Stomach smooth muscle (tissue), 2 donors: ENCODE results near the gene TMEM30B.

Experiments
- H3K27ac ChIP-seq: one replicate; pipeline ENCODE4 v1.7.0; 2013; ENCODE audit warnings: mild to moderate bottlenecking, low read length, inconsistent platforms
- H3K27me3 ChIP-seq, 2 donors: one replicate each; pipeline ENCODE4 v1.7.0; 2013; ENCODE audit warnings: low read length in 2 of 2; ENCODE audit not compliant: insufficient read depth in 2 of 2, control insufficient read depth in 1 of 2
- H3K36me3 ChIP-seq, 2 donors: one replicate each; pipeline ENCODE4 v1.7.0; 2013; ENCODE audit warnings: low read length in 2 of 2; ENCODE audit not compliant: control insufficient read depth in 2 of 2, insufficient read depth in 2 of 2
- H3K4me1 ChIP-seq: one replicate; pipeline ENCODE4 v1.7.0; 2013; ENCODE audit warnings: low read length; ENCODE audit not compliant: control insufficient read depth, insufficient read depth
- H3K4me3 ChIP-seq, 2 donors: one replicate each; pipeline ENCODE4 v1.7.0; 2013; ENCODE audit warnings: low read length in 2 of 2
- H3K9ac ChIP-seq, 2 donors: one replicate each; pipeline ENCODE4 v1.7.0; 2013; ENCODE audit warnings: low read length in 2 of 2, mild to moderate bottlenecking in 1 of 2
- H3K9me3 ChIP-seq, 2 donors: one replicate each; pipeline ENCODE4 v1.7.0; 2013; ENCODE audit warnings: low read length in 2 of 2; ENCODE audit not compliant: control insufficient read depth in 2 of 2
- donor health status: healthy.
- donor health status: Pancreatic carcinoma.

TMEM30B gene

DNA sequence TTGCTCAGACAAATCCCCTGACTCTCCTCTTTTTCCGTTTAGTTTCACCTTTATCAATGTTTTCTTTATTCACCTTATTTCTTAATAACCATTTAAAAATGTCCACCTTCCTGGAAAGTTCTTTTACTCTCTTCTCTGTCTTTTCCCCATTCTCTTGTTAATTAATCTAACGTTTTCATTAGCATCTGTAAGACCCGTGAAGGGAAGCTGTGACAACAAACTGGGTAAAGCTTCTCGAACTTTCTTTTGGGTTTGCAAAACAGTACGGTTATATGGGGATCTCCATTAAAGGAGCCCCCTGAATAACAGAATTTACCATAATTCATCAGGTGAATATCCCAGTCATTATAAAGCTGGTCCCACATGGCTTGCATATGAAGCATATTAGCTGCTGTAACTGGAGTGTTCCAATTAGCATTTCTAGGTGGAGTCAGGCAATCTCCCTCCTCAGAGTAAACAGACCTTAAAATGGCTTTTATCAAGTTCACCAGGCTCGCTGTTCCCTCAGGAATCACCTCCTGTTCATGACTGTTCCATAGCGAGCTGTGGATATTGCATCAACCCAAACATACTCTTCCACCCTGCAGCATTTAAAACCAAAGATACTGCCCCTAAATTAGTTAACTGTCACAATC is 42.4 kb downstream of the TMEM30B start:
- Histone ChIP-seq H3K36me3 (no peaks in the 10 kb centered on the region), H3K27me3 (no peaks in the 10 kb centered on the region), H3K4me3 (no peak overlapping the region), H3K9ac (no peak overlapping the region), H3K27ac (no peak overlapping the region), H3K9me3 (peaks cover 3 to 9% of the 10 kb centered on the region in 2 donors), H3K4me1 (no peaks in the 10 kb centered on the region)

- Histone ChIP-seq H3K9ac (no peak overlapping the region), H3K27ac (no peak overlapping the region), H3K27me3 (no peaks in the 10 kb centered on the region), H3K4me3 (no peak overlapping the region), H3K9me3 (no peaks in the 10 kb centered on the region), H3K36me3 (no peaks in the 10 kb centered on the region), H3K4me1 (no peaks in the 10 kb centered on the region)
Observed at GRCh38 chr14:61234215-61234916, 46.8 kb downstream of the TMEM30B start.

- Histone ChIP-seq H3K36me3 (no peaks in the 10 kb centered on the region), H3K9ac (no peak overlapping the region), H3K27ac (no peak overlapping the region), H3K27me3 (no peaks in the 10 kb centered on the region), H3K9me3 (no peaks in the 10 kb centered on the region), H3K4me3 (no peak overlapping the region), H3K4me1 (no peaks in the 10 kb centered on the region)
Observed at GRCh38 chr14:61233436-61233956, 47.6 kb downstream of the TMEM30B start.

DNA sequence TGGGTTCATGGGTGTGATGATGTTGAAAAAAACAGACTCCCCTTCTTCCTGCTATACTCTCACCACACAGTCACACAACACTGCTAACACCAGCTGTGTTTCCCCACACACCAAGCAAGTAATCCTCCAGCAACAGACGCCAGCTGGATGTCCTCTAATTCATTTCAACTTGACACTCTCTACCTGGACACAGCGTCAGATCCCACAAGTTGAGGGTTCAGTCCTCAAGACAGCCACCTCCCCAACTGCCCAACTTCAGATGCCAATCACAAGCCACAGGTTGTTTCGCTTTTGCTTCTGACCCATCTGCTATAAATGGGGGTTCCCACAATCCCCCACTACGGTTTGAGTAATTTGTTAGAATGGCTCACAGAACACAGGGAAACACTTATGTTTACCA is 49.3 kb downstream of the TMEM30B start:
- Histone ChIP-seq H3K4me1 (no peaks in the 10 kb centered on the region), H3K4me3 (no peak overlapping the region), H3K9me3 (no peaks in the 10 kb centered on the region), H3K27ac (no peak overlapping the region), H3K9ac (no peak overlapping the region), H3K27me3 (no peaks in the 10 kb centered on the region), H3K36me3 (no peaks in the 10 kb centered on the region)

- H3K27me3 ChIP-seq = no peaks in the 10 kb centered on the region
- H3K9ac ChIP-seq = no peak overlapping the region
- no peak overlapping the region for H3K27ac ChIP-seq
- H3K9me3 ChIP-seq = no peaks in the 10 kb centered on the region
- no peak overlapping the region for H3K4me3 ChIP-seq
- H3K36me3 ChIP-seq = no peaks in the 10 kb centered on the region
- no peaks in the 10 kb centered on the region for H3K4me1 ChIP-seq
Observed at GRCh38 chr14:61229981-61230380, 51.2 kb downstream of the TMEM30B start.

- Histone ChIP-seq H3K4me3 (no peak overlapping the region), H3K4me1 (no peaks in the 10 kb centered on the region), H3K9ac (no peak overlapping the region), H3K9me3 (no peaks in the 10 kb centered on the region), H3K36me3 (no peaks in the 10 kb centered on the region), H3K27me3 (no peaks in the 10 kb centered on the region), H3K27ac (no peak overlapping the region)
Observed at GRCh38 chr14:61229475-61229888, 51.7 kb downstream of the TMEM30B start.

DNA sequence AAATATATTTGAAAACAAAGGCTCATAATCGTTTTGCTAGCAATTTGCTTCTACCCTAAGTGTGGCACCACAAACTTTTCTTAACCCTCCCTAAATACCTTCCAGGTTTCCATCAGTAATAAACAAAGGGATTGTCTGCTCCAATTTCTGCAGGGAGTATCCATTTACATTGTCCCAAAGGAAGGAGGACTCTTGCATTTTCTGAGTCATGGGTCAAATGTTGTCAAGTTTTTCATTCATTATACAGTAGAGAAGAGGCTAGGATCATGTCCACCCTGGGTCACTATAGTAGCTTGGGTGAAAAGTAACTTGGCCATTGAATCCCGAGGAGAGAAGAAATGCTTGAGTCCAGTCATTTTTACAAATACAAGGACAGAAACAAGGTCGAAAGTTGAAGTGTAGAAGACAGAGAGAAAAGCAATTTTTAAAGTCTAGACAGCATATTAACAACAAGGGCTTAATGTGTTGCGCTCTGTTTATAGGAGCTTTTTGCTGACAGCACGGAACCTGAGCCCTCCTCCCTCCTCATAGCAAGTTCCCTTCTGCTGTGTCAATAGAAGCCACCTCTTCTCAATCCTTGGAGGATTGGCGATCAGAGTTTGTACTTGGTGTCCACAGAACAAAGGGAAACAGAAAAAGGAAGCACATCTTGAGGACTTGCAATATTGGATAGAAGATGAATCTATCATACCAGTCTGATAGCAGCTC is 53.1 kb downstream of the TMEM30B start:
- Histone ChIP-seq H3K27me3 (no peaks in the 10 kb centered on the region), H3K9me3 (no peaks in the 10 kb centered on the region), H3K4me3 (no peak overlapping the region), H3K27ac (no peak overlapping the region), H3K36me3 (no peaks in the 10 kb centered on the region), H3K9ac (no peak overlapping the region), H3K4me1 (no peaks in the 10 kb centered on the region)
